ENCODE results near the gene PAWR.

- TF ChIP-seq CTCF (optimal IDR thresholded peaks at IDR 0.05 in 1 of 3, IDR thresholded peaks at IDR 0.05 in 1 of 3, conservative IDR thresholded peaks at IDR 0.05 in 1 of 3; ENCODE audit: extremely low read depth in 1 of 3, insufficient read depth in 2 of 3, low read length in 3 of 3) = no peak
- no peak for TF ChIP-seq EZH2 (IDR thresholded peaks at IDR 0.05; ENCODE audit: low read length)
Measured at GRCh38 chr12:79638490-79638889, 52.3 kb downstream of the PAWR start.
